SK-N-MC (cell line): ENCODE measurements around the gene VMP1.

Experiments used
- EZH2 ChIP-seq: fragments of 200-600 bp; sonication (generic); IDR thresholded peaks from one replicate; pipeline ENCODE4 v1.6.1; 2017; ENCODE audit warnings: antibody characterized with exemption
- FOXP2 ChIP-seq: optimal IDR thresholded peaks from 2 replicates; pipeline ENCODE3; 2011; ENCODE audit warnings: mild to moderate bottlenecking, moderate library complexity; ENCODE audit not compliant: insufficient read depth; ENCODE audit errors: extremely low read length, control extremely low read depth
- POLR2AphosphoS5 ChIP-seq: IDR thresholded peaks from 2 replicates; pipeline ENCODE4 v1.6.1; 2012; ENCODE audit warnings: mild to moderate bottlenecking, low read depth, low read length, borderline replicate concordance

GRCh38 chr17:59711936-59712335 is 4.5 kb downstream of the VMP1 start:
- no peak for TF ChIP-seq EZH2
- TF ChIP-seq POLR2AphosphoS5: no peak
- no peak for TF ChIP-seq FOXP2
